ENCODE data around the gene HNF1A.
A peak's percentile ranks its signal among the peaks of the same experiment; 100 is the strongest.

GRCh38 chr12:121009741-121010140 lies 31.4 kb downstream of the HNF1A start:
- peak; percentile 18 for TF ChIP-seq CTCF (IDR thresholded peaks at IDR 0.05; ENCODE audit: insufficient read depth, low read length)
- no peak for TF ChIP-seq REST (IDR thresholded peaks at IDR 0.05; ENCODE audit: insufficient replicate concordance, low read depth)

Measured in HL-60 (cell line).